ENCODE measurements around the gene AP1S1. TPM values are rescaled to one million over a fixed set of nuclear protein-coding genes. Genes with fewer than 3 reads are reported as not detected.

Gene AP1S1
- polyA plus RNA-seq, 6 donors from 2014 or later: 3.7 to 10.3 (median 4.9) TPM

DNA sequence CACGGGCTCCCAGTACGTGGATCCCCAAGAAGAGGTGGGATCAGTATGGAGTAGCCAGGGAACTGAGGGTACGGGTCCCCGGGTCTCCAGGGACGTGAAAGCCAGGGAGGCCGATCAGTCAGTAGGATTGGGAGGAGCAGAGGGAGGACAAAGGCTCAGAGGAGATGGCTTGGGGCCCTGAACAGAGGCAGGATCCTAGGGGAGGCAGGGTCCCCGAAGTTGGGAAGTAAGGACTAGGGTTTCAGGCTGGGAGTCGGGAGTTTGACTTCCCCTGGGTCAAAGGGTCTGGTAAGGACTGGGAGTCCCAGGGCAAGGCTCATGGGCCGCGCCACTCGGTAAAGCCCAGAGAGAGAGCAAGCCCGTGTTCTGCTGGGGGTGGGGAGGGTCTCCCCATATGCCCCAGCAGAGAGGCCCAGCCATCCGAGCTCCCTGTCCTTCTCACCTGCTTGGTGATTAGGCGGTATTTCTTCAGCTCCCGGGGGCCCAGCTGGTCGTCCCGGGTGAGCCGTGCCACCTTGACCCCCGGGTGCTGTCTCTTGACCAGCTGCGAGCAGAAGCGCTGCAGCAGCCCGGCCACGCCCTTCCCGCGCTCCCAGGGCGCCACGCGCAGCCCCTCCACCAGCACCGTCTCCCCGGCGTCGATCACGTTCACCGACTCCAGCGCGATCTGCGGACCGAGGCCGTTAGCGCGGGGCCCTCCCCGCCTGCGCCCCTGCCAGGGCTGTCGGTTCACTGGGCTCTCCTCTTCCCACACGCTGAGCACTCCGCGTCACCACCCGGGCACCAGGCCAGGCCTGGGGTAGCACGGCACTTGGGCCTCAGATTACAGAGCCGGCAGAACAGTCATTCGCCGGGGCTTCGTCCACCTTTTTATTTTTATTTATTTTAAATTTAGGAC is 18.8 kb downstream of the AP1S1 start:
- peak overlapping the region in 5 of 8 donors; percentile 33 to 81 (median 53) for H3K4me3 Mint-ChIP-seq
- H3K27ac Mint-ChIP-seq: peak overlapping the region in 2 of 6 donors; percentile 76 to 89
- DNase-seq (no peak), ATAC-seq (ENCODE audit: low read depth in 2 of 2) (no peak)
- peaks cover 77 to 100% (median 95%) of the 10 kb centered on the region in 3 donors for H3K27me3 Mint-ChIP-seq
- H3K4me1 Mint-ChIP-seq: peaks cover 42 to 53% (median 47%) of the 10 kb centered on the region in 3 donors
- peaks cover 0 to 42% of the 10 kb centered on the region in 2 donors for H3K36me3 Mint-ChIP-seq
- H3K9me3 Mint-ChIP-seq: peaks cover 0 to 11% (median 4%) of the 10 kb centered on the region in 7 donors

DNA sequence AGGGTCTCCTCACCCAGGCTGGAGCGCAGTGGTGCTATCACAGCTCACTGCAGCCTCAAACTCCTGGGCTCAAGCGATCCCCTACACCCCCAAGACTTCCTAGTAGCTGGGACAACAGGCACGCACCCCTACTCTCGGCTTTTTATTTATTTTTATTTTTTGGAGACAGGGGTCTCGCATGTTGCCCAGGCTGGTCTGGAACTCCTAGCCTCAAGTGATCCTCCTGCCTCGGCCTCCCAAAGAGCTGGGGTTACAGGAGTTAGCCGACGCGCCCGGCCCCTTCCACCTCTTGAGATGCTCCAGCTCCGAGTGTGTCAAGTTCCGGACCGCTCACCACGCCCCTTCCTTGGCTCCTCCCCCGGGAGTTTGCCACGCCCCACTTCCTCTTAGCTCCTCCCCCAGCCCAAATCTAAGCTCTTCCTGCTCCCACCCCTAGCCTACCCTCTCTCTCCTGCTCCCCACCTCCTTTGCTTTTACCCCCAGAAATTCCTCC is 19.5 kb downstream of the AP1S1 start:
- H3K4me1 Mint-ChIP-seq: peaks cover 36 to 50% (median 48%) of the 10 kb centered on the region in 3 donors
- peak overlapping the region in 7 of 8 donors; percentile 48 to 86 (median 66) for H3K4me3 Mint-ChIP-seq
- ATAC-seq (ENCODE audit: low read depth in 2 of 2) (peak; percentile 22 to 23), DNase-seq (no peak)
- peak overlapping the region in 3 of 6 donors; percentile 28 to 97 (median 62) for H3K27ac Mint-ChIP-seq
- peaks cover 75 to 100% (median 89%) of the 10 kb centered on the region in 3 donors for H3K27me3 Mint-ChIP-seq
- peaks cover 0 to 36% of the 10 kb centered on the region in 2 donors for H3K36me3 Mint-ChIP-seq
- peaks cover 0 to 11% (median 4%) of the 10 kb centered on the region in 7 donors for H3K9me3 Mint-ChIP-seq

DNA sequence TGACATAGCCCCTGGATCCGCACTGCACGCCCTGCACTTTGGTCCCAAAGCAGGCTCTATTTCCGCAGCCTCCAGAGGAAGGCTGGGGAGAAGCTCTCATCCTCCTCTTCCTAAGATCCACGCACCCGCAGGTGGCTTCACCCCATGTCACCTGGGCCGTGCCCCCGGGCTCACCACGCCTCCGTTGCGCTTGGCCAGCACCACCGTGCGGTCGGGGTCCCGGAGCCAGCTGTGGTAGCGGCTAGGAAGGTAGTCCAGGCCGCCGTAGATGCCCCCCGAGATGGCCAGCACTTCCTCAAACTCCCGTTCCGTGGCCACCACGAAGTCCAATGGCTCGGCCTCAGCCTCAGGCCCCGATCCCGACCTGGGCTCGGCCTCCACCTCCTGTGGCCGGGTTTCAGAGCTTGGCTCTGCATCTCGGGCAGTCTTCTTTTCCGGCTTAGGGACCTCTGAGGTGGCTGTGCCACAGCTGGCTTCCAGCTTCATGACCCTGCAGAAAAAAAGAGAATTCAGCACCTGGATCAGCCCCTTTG is 20.1 kb downstream of the AP1S1 start:
- H3K4me3 Mint-ChIP-seq: peak overlapping the region in 7 of 8 donors; percentile 48 to 86 (median 66)
- H3K9me3 Mint-ChIP-seq: peaks cover 0 to 11% (median 4%) of the 10 kb centered on the region in 7 donors
- H3K27me3 Mint-ChIP-seq: peaks cover 70 to 100% (median 89%) of the 10 kb centered on the region in 3 donors
- DNase-seq: no peak
- H3K27ac Mint-ChIP-seq: peak overlapping the region in 3 of 6 donors; percentile 44 to 97 (median 62)
- peaks cover 0 to 30% of the 10 kb centered on the region in 2 donors for H3K36me3 Mint-ChIP-seq
- peaks cover 36 to 53% (median 50%) of the 10 kb centered on the region in 3 donors for H3K4me1 Mint-ChIP-seq
- ATAC-seq (ENCODE audit: low read depth in 2 of 2): no peak

DNA sequence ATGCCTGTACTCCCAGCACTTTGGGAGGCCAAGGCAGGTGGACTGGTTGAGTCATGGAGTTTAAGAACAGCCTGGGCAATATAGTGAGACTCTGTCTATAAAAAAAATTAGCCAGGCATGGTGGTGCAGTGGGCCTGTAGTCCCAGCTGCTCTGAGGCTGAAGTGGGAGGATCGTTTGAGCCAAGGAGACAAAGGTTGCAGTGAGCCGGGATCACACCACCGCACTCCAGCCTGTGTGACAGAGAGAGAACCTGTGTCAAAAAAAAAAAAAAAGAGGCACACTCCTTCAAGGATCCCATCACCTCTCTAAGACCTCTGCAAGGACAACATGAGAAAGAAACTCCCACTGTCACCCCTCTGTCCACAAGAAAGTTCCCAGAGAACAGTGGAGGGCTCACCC is 21.4 kb downstream of the AP1S1 start:
- H3K27ac Mint-ChIP-seq: no peak overlapping the region
- no peak for DNase-seq
- H3K9me3 Mint-ChIP-seq: peaks cover 0 to 11% (median 4%) of the 10 kb centered on the region in 7 donors
- no peak for ATAC-seq (ENCODE audit: low read depth in 2 of 2)
- peak overlapping the region in 1 of 8 donors; percentile 22 for H3K4me3 Mint-ChIP-seq
- peaks cover 0 to 22% of the 10 kb centered on the region in 2 donors for H3K36me3 Mint-ChIP-seq
- H3K4me1 Mint-ChIP-seq: peaks cover 27 to 53% (median 43%) of the 10 kb centered on the region in 3 donors
- H3K27me3 Mint-ChIP-seq: peaks cover 62 to 100% (median 89%) of the 10 kb centered on the region in 3 donors

DNA sequence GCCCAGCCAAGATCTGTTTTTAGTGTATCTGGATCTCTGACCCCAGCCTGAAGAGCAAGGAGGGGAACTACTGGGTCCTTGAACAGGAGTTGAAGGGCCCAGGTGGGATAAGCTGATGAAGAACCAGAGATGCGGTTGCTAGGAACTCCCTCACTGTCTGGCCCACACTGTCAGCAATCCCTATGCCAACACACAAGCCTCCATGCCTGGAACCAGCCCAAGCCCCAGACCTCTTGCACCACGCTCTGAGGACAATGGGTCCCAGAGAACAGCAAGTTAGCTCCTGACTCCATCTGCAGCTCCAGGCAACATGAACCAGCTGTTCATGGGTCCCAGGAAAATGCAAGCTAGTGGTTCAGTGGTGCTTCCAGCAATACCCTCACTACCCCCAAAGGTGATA is 23.4 kb downstream of the AP1S1 start:
- H3K27ac Mint-ChIP-seq: no peak overlapping the region
- no peak for ATAC-seq (ENCODE audit: low read depth in 2 of 2)
- no peak for DNase-seq
- H3K9me3 Mint-ChIP-seq: peaks cover 0 to 11% (median 5%) of the 10 kb centered on the region in 7 donors
- peak overlapping the region in 1 of 8 donors; percentile 12 for H3K4me3 Mint-ChIP-seq
- peaks cover 0 to 11% of the 10 kb centered on the region in 2 donors for H3K36me3 Mint-ChIP-seq
- peaks cover 16 to 39% (median 37%) of the 10 kb centered on the region in 3 donors for H3K4me1 Mint-ChIP-seq
- peaks cover 62 to 96% (median 88%) of the 10 kb centered on the region in 3 donors for H3K27me3 Mint-ChIP-seq

DNA sequence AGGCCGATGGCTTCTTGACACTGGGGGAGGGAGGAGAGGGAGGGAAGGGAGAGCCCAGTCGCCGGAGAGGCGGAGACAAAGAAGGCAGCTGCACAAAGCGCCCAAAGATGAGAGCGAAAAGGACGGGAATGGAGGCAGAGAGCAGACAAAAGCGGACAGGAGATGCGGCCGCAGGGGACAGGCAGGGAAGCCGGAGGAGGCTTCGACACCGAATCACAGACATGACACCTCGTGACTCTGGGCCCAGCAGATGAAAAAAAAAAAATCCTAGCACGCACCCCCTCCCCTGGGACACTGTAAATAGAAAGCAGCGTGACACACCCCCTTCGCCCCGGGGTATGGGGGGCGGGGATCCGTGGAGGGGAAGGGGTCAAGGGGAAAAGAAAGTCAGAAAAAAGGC is 24.8 kb downstream of the AP1S1 start:
- peaks cover 0 to 12% (median 1%) of the 10 kb centered on the region in 7 donors for H3K9me3 Mint-ChIP-seq
- ATAC-seq (ENCODE audit: low read depth in 2 of 2) (peak in 1 of 2 donors; percentile 22), DNase-seq (no peak)
- H3K4me1 Mint-ChIP-seq: peaks cover 8 to 29% (median 28%) of the 10 kb centered on the region in 3 donors
- H3K27ac Mint-ChIP-seq: peak overlapping the region in 1 of 6 donors; percentile 7
- H3K36me3 Mint-ChIP-seq: peaks cover 0 to 9% of the 10 kb centered on the region in 2 donors
- peaks cover 56 to 84% (median 79%) of the 10 kb centered on the region in 3 donors for H3K27me3 Mint-ChIP-seq
- H3K4me3 Mint-ChIP-seq: peak overlapping the region in 7 of 8 donors; percentile 44 to 84 (median 63)

DNA sequence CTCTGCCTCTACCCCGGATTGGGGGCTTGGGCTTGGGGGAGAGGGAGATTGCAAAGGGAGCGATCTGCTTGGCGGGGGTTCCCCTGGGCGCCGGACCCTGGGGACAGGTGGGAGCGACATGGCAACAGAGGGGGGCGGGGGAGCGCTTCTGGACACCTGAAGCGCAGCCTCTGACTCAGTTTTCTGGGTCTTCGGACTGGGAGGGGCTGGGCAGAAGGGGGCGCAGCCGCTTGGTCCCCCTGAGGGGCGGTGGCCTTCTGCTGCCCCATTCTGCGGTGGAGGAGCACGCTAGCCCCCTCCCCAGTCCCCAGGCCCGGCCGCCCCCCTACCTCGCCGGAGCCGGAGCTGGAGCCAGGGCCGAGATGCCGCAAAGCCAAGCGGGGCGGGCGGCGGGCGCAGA is 25.4 kb downstream of the AP1S1 start:
- DNase-seq (no peak), ATAC-seq (ENCODE audit: low read depth in 2 of 2) (no peak)
- Mint-ChIP-seq H3K4me3 (peak overlapping the region in 5 of 8 donors; percentile 2 to 71 (median 49)), H3K36me3 (peaks cover 0 to 5% of the 10 kb centered on the region in 2 donors), H3K9me3 (peaks cover 0 to 12% (median 0%) of the 10 kb centered on the region in 7 donors), H3K27ac (peak overlapping the region in 1 of 6 donors; percentile 7), H3K27me3 (peaks cover 53 to 82% (median 78%) of the 10 kb centered on the region in 3 donors), H3K4me1 (peaks cover 6 to 25% (median 23%) of the 10 kb centered on the region in 3 donors)

DNA sequence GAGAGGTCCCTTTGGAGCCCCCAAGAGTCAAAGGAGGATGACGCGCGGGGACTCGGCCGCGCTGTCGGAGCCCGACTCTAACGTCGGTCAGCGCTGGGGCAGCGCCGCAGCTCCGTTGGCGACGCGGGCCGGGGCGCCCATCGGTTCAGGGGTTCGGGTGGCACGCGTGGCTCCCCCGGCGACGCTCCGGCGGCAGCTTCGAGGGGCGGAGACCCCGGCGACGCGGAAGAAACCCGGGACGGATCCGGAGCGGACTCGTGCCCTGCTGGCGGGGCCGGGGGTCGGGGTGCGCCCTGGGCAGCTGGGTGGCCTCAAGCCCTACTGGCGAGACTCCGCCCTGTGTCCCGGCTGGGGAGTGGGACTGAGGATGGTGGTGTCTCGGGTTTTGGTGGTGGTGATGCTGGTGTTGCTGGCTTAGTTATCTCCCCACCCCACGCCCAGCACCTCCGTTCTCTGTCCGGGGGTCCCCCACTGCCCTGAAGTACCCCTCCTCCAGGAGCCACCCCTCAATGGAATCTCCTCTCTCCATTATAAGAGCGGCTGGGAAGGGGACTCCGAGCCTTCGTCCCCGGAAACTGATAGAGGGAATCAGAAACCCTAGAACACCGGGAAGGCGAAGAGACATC is 26.0 kb downstream of the AP1S1 start, which contains the start of gene NAT16:
TSS of gene NAT16 (minus strand) at position 164 of the 626 bp plus-strand sequence. CDS start 5,486 bp downstream, outside the sequence.
- H3K27ac Mint-ChIP-seq: peak within 1 kb of the TSS in 1 of 6 donors; percentile 7
- peaks cover 52 to 81% (median 78%) of the 10 kb centered on the region in 3 donors for H3K27me3 Mint-ChIP-seq
- peak within 1 kb of the TSS in 7 of 8 donors; percentile 55 to 84 (median 71) for H3K4me3 Mint-ChIP-seq
- DNase-seq: no peak
- H3K36me3 Mint-ChIP-seq: peaks cover 0 to 5% of the 10 kb centered on the region in 2 donors
- H3K9me3 Mint-ChIP-seq: peaks cover 0 to 12% (median 0%) of the 10 kb centered on the region in 7 donors
- ATAC-seq (ENCODE audit: low read depth in 2 of 2): no peak
- H3K4me1 Mint-ChIP-seq: peaks cover 6 to 25% (median 23%) of the 10 kb centered on the region in 3 donors

DNA sequence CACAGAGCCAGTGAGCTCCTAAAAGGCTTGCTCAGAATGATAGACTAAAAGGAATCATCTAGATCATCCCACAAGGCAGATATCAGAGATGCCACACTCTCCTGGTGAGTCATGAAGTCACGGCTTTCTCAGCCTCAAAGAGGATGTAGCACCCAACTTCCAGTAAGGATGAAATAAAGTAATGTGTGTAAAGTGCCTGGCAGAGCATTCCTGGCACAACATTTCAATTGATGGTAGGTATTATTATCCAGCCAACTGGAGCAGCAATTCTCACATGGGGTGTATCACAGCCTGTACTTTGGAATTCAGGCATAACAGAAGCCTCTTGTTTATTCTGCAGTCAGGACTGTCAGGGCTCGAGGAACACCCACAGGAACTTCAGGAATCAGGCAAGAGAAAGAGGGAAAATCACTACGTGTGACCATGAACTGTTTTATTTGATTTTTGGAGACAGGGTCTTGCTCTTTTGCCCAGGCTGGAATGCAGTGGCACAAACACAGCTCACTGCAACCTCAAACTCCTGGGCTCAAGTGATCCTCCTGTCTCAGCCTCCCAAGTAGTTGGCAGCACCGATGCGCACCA is 31.1 kb downstream of the AP1S1 start:
- Mint-ChIP-seq H3K4me3 (no peak overlapping the region), H3K4me1 (peaks cover 0 to 15% (median 4%) of the 10 kb centered on the region in 3 donors), H3K27me3 (peaks cover 29 to 45% (median 43%) of the 10 kb centered on the region in 3 donors), H3K27ac (no peak overlapping the region), H3K9me3 (peaks cover 0 to 12% (median 0%) of the 10 kb centered on the region in 7 donors), H3K36me3 (peaks cover 0 to 5% of the 10 kb centered on the region in 2 donors)
- ATAC-seq (ENCODE audit: low read depth in 2 of 2) (no peak), DNase-seq (no peak)

DNA sequence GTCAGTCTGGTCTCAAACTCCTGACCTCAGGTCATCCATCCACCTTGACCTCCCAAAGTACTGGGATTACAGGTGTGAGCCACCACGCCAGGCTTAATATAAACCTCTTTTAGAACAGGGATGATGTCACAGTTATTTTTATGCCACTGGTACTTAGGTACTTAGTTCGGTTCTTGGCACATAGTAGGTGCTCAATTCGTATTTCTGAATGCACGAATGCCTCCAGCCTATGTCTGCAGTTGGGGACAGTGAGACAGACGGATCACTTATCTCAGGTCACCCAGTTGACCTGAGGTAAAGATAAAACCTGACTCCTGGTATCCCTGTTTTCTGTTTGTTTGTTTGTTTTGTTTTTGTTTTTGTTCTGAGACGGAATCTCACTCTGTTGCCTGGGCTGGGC is 31.9 kb downstream of the AP1S1 start:
- H3K9me3 Mint-ChIP-seq: peaks cover 0 to 9% (median 0%) of the 10 kb centered on the region in 7 donors

DNA sequence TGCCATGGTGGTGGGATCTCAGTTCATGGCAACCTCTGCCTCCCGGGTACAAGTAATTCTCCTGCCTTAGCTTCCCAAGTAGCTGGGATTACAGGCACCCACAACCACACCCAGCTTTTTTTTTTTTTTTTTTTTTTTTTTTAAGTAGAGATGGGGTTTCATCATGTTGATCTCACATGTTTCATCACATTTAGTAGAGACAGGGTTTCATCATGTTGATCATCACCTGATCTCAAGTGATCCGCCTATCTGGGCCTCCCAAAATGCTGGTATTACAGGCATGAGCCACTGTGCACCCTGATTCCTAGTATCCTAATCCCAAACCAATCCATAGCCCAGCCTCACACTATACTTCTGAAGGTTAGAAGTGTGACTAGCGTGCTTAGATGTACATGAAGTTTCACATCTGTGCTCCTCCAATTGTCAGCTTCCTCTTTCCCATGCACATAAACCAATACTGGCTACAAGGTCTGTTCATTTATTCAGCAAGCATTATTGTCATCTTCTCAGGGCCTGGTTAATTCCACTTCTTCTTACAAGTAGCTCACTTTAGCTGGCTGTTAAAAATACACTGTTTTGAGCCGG is 32.7 kb downstream of the AP1S1 start:
- Mint-ChIP-seq H3K4me3 (no peak overlapping the region), H3K27ac (peak overlapping the region in 1 of 6 donors; percentile 75), H3K27me3 (peaks cover 23 to 32% (median 30%) of the 10 kb centered on the region in 3 donors), H3K9me3 (peaks cover 0 to 9% (median 0%) of the 10 kb centered on the region in 7 donors), H3K4me1 (peaks cover 0 to 8% (median 0%) of the 10 kb centered on the region in 3 donors), H3K36me3 (peaks cover 0 to 5% of the 10 kb centered on the region in 2 donors)
- ATAC-seq (ENCODE audit: low read depth in 2 of 2) (peak; percentile 46 to 57), DNase-seq (no peak)

More for the DNA sequence above, 31.9 kb downstream of the AP1S1 start:
- H3K4me1 Mint-ChIP-seq: peaks cover 0 to 8% (median 0%) of the 10 kb centered on the region in 3 donors
- H3K27me3 Mint-ChIP-seq: peaks cover 24 to 37% (median 34%) of the 10 kb centered on the region in 3 donors
- H3K27ac Mint-ChIP-seq: no peak overlapping the region
- no peak for DNase-seq
- H3K4me3 Mint-ChIP-seq: no peak overlapping the region
- H3K36me3 Mint-ChIP-seq: peaks cover 0 to 5% of the 10 kb centered on the region in 2 donors
- no peak for ATAC-seq (ENCODE audit: low read depth in 2 of 2)

DNA sequence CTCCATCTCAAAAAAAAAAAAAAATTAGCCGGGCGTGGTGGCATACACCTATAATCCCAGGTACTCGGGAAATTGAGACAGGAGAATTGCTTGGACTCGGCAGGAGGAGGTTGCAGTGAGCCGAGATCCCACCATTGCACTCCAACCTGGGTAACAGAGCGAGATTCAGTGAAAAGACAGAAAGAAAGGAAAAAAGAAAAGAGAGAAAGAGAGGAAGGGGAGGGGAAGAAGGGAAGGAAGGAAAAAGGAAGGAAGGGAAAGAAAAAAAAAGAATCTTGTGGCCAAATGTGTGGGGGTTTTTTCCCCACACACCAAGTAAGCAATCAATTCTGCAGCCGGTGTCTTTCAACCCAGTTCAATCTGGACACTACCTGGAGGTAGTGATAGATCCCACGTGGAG is 34.8 kb downstream of the AP1S1 start:
- Mint-ChIP-seq H3K4me3 (no peak overlapping the region), H3K4me1 (peaks cover 0 to 5% (median 3%) of the 10 kb centered on the region in 3 donors), H3K27me3 (peaks cover 17 to 22% (median 21%) of the 10 kb centered on the region in 3 donors), H3K36me3 (no peaks in the 10 kb centered on the region), H3K27ac (peak overlapping the region in 1 of 6 donors; percentile 64), H3K9me3 (peaks cover 0 to 2% (median 0%) of the 10 kb centered on the region in 7 donors)
- ATAC-seq (ENCODE audit: low read depth in 2 of 2) (no peak), DNase-seq (no peak)

Measured in naive B cell (primary cell).